Erythroblast (primary cell): ENCODE measurements around the gene PTEN.

ENCODE experiments used
- GATA1 ChIP-seq: IDR thresholded peaks from 2 replicates; pipeline ENCODE4 v1.6.1; 2011; ENCODE audit warnings: low read depth, mild to moderate bottlenecking, control low read depth, low read length, moderate library complexity
- POLR2A ChIP-seq: IDR thresholded peaks from 2 replicates; pipeline ENCODE4 v1.6.1; 2011; ENCODE audit warnings: mild to moderate bottlenecking, low read length

- TF ChIP-seq POLR2A (no peak), GATA1 (no peak)
Observed at GRCh38 chr10:87896216-87896615, 32.8 kb downstream of the PTEN start.
